Purkinje cell (primary cell): ENCODE data around the gene CASS4. TPM values are rescaled to one million over a fixed set of nuclear protein-coding genes. Genes with fewer than 3 reads are reported as not detected.

ENCODE experiments used
- polyA plus RNA-seq: library from polyadenylated mRNA; unstranded; fragments of >200 nt; fragmentation: Nextera tagmentation; gene quantifications from 2 replicates; pipeline ENCODE4 v1.2.1, GENCODE V29; 2014

Gene CASS4
- polyA plus RNA-seq, result not detected in 2 replicates

DNA sequence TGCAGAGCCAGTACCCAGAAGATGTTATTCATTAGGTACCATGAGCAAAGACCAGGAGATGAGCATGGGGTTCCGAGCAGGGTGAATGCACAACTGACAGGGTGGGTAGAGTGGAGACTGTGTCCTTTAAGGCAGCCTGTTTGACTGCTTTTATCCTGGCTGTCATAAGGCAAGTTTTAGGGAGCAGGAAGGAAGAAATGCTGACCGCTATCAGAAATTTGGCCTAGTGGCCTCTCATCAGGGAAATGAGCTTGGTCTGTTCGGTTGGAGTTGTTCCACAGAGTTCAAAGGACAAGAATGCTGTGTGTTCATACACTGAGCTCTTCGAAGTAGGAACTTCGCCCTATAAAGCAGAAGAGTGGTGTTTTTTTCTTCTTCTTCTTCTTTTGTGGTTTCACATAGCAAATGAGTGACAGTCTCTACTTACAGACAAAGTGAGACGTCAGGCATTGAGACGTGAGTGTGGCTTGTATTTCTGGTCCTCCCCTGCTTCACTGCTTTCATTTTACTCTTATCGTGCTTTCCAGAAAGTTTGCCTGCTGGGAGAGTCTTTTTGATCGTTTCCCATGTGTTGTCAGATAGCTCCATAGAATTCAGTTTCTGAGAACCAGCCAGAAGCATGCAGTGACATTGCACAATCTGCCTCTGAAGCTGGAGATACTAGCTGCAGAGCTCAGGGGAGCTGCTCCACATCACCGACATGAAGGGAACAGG lies at the start of gene CASS4:
Gene CASS4, plus strand, starts transcription at position 502 of the 714 bp plus-strand sequence. Its CDS starts 199 bp downstream, at position 701.

DNA sequence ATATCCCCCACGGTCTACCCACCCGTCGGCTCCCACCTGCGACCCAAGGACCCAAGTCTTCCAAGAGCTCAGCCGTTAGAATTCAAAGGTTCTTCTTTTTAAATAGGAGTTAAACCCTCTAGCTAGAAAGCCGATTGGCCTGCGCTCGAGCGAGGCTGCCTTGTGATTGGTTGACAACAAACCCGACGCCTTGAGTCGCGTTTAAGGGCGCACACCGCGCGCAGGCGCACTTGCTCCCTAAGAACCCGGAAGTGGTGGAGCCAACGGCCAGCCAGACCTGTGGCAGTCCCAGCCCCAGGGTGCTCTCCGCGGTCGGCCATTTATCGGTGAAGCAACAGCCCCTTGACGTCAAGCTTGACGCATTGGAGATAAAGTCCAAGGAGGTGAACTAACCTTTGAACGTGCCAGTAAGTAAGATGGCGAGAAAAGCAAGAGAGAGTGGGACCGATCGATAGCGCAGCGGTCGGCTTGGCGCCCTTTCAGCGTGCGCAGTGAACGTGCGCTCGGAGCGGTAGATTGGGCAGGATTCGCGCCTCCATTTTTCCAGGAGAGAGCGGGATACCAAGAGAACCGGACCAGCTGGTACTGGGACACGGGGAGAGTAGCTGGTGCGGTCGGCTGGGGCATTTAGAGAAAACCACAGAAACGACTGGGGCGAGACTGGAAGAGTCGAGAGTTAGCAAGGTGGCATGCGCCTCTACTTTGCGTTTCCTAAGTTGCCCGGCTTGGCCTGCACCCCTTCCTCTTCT lies 19.8 kb upstream of the CASS4 start, which contains the start of the genes AURKA and CSTF1:
Gene AURKA, minus strand, starts transcription at position 84 of the 749 bp plus-strand sequence. CDS start 4,018 bp downstream, outside the sequence.
Gene CSTF1, plus strand, starts transcription at position 514 of the 749 bp plus-strand sequence. CDS start 2,908 bp downstream, outside the sequence.

GRCh38 chr20:56468316-56469076 lies 56.4 kb downstream of the CASS4 start, which contains the start of gene RTF2:
RTF2 (plus strand) TSS chr20:56468627; CDS start chr20:56468698, 71 bp downstream.

Other genes starting within 250 kb of the CASS4 start
- gene MC3R, start 163.5 kb upstream of the CASS4 start, polyA plus RNA-seq, result not detected in 2 replicates
- gene FAM210B, start 53.3 kb upstream of the CASS4 start, polyA plus RNA-seq, result 7.6 and 15.1 TPM in 2 replicates
- 3.5 and 6.7 TPM in 2 replicates for gene AURKA, start 20.0 kb upstream of the CASS4 start, polyA plus RNA-seq
- gene CSTF1, start 19.6 kb upstream of the CASS4 start, polyA plus RNA-seq, result 19.8 and 28.3 TPM in 2 replicates
- gene RTF2, start 56.4 kb downstream of the CASS4 start, polyA plus RNA-seq, result 72.3 and 122 TPM in 2 replicates
- 0.45 TPM in 1 of 2 replicates, not detected in the other for gene FAM209A, start 112.5 kb downstream of the CASS4 start, polyA plus RNA-seq
- gene FAM209B, start 121.0 kb downstream of the CASS4 start, polyA plus RNA-seq, result 0.89 and 0.99 TPM in 2 replicates
- gene TFAP2C, start 217.0 kb downstream of the CASS4 start, polyA plus RNA-seq, result not detected in 2 replicates